Thyroid gland (tissue), 4 donors: Measurements from ENCODE around the gene GRIN2A. TPM values are rescaled to one million over a fixed set of nuclear protein-coding genes. Genes with fewer than 3 reads are reported as not detected.
A peak's percentile ranks its signal among the peaks of the same experiment; 100 is the strongest.

Experiments used
- DNase-seq, 2 donors: peaks; one replicate each; pipeline ENCODE4 v3.0.0-alpha.2; 2019
- H3K27ac ChIP-seq, 3 donors: fragments of 200-600 bp; sonication (generic); 1 replicate in 2 of 3; 2 replicates in 1 of 3; pipeline ENCODE4 v1.5.1; 2016 to 2019; ENCODE audit warnings: mild to moderate bottlenecking in 1 of 3, moderate library complexity in 1 of 3
- H3K27me3 ChIP-seq: fragments of 200-600 bp; sonication (generic); one replicate; pipeline ENCODE4 v1.5.1; 2019
- H3K36me3 ChIP-seq, 2 donors: fragments of 200-600 bp; sonication (generic); one replicate each; pipeline ENCODE4 v1.5.1; 2016 to 2019
- H3K4me1 ChIP-seq, 2 donors: fragments of 200-600 bp; sonication (generic); one replicate each; pipeline ENCODE4 v1.5.1; 2017 to 2019
- H3K4me3 ChIP-seq, 3 donors: fragments of 200-600 bp; sonication (generic); replicated peaks in 1 of 3; 1 replicate in 2 of 3; 2 replicates in 1 of 3; pipeline ENCODE4 v1.5.1; 2016; ENCODE audit warnings: mild to moderate bottlenecking in 1 of 3
- H3K9me3 ChIP-seq: fragments of 200-600 bp; sonication (generic); one replicate; pipeline ENCODE4 v1.5.1; 2017
- POLR2A ChIP-seq, 2 donors: fragments of 450-650 bp; IDR thresholded peaks; one replicate each; pipeline ENCODE4 v1.6.1; 2017; ENCODE audit warnings: antibody characterized with exemption in 2 of 2, mild to moderate bottlenecking in 2 of 2, moderate library complexity in 1 of 2
- WGBS, 2 donors: methylation state at CpG; one replicate each; pipeline ENCODE4 v1.1.5; 2017; 5-methylcytosine and 5-hydroxymethylcytosine counted together
- intact Hi-C: fragments of 100-400 bp; cut with DNase I; formaldehyde crosslinking; loops from one replicate; pipeline ENCODE4 v1.15.1; 2023
- total RNA-seq, 4 donors: library from RNA; depleted of rRNA; stranded (reverse); fragments of >200 nt; gene quantifications; one replicate each; pipeline ENCODE4 v1.2.3, GENCODE V29; 2016
- TF ChIP-seq, protein P1 (sequence below), 6 experiments: fragments of 200-600 bp in 3 of 6; fragments of 450-650 bp in 3 of 6; sonication (generic) in 3 of 6; IDR thresholded peaks; one replicate each; pipeline ENCODE4 v1.5.1; 2016 to 2019; ENCODE audit warnings: antibody characterized with exemption in 6 of 6, mild to moderate bottlenecking in 2 of 6, inconsistent platforms in 1 of 6, moderate library complexity in 1 of 6

GRIN2A gene
- total RNA-seq, 4 donors from 2014 or later: 0.11 to 1.3 (median 0.53) TPM

DNA sequence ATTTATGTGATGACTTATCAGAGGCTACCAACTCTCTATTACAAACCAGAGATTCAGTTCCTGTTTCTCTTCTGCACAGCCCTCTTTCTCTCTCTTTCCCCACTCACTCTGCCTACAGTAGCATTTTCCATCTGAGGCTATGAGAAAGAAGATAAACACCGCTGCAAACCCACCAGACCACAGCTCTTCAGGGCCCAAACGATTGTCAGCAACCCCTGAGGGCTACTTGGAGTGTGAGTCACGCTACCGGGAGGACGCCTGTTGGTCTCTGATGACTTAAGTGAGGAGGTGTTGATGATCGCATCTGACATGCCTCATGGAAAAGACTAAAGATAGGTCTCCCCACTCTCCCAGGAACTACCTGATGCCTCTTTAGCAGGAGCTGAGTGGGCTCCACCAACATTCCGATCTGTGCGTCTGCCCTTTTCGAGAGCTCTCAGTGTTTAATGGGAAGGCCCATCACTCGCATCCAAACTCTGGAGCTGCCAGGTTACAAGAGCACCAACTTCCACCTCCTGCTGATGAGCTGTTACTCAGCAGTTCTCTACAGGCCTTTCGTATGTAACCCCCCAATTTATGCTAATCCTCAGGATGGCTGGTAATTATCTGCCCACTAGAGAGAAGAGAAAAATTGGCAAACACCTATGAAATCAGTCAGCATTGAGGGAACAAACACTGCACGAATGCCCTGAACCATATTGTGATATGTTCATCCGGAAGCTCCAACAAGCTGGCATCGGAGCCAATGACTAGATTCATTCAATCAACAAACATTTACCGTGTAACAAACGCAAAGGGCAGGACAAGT, 9.2 kb downstream of the GRIN2A start:
- DNase-seq: no peak
- H3K4me1 ChIP-seq: peaks cover 4 to 6% of the 10 kb centered on the region in 2 donors
- WGBS, 2 donors: 81 to 84% methylated on average over 16 of the region's 16 CpGs
- no peaks in the 10 kb centered on the region for H3K36me3 ChIP-seq
- no peak for TF ChIP-seq POLR2A (IDR thresholded peaks at IDR 0.05)
- TF ChIP-seq, protein P1, sequence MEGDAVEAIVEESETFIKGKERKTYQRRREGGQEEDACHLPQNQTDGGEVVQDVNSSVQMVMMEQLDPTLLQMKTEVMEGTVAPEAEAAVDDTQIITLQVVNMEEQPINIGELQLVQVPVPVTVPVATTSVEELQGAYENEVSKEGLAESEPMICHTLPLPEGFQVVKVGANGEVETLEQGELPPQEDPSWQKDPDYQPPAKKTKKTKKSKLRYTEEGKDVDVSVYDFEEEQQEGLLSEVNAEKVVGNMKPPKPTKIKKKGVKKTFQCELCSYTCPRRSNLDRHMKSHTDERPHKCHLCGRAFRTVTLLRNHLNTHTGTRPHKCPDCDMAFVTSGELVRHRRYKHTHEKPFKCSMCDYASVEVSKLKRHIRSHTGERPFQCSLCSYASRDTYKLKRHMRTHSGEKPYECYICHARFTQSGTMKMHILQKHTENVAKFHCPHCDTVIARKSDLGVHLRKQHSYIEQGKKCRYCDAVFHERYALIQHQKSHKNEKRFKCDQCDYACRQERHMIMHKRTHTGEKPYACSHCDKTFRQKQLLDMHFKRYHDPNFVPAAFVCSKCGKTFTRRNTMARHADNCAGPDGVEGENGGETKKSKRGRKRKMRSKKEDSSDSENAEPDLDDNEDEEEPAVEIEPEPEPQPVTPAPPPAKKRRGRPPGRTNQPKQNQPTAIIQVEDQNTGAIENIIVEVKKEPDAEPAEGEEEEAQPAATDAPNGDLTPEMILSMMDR (IDR thresholded peaks at IDR 0.05): no peak
- intact Hi-C loops: no loop called here
- no peaks in the 10 kb centered on the region for H3K9me3 ChIP-seq
- no peaks in the 10 kb centered on the region for H3K27me3 ChIP-seq
- H3K27ac ChIP-seq: no peak overlapping the region
- H3K4me3 ChIP-seq: no peak overlapping the region

DNA sequence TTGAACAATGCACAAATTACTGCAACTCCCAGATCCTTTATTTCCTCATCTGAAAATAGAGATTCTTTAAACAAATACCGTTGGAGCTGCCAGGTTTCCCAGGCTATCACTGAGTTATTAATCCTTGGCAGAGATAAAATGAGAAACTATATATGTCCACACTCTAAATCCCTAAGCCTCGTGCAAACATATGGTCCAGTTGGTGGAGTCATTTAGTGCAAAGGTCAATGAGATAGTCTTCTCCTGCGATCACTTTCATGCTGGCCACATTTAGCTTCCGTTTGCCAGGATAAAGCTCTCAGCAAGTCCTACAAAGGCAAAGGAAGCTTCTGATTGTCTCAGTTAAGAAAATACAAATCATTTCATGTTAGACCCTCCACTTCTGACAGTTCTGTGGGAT, 11.0 kb downstream of the GRIN2A start:
- TF ChIP-seq POLR2A (IDR thresholded peaks at IDR 0.05): no peak
- TF ChIP-seq, protein P1 (IDR thresholded peaks at IDR 0.05): no peak
- intact Hi-C loops: no loop called here
- H3K27me3 ChIP-seq: no peaks in the 10 kb centered on the region
- H3K4me1 ChIP-seq: peaks cover 4 to 12% of the 10 kb centered on the region in 2 donors
- no peak for DNase-seq
- no peak overlapping the region for H3K27ac ChIP-seq
- no peaks in the 10 kb centered on the region for H3K36me3 ChIP-seq
- whole genome bisulfite sequencing, 2 donors: 60 to 68% methylated on average over 4 of the region's 4 CpGs
- H3K9me3 ChIP-seq: no peaks in the 10 kb centered on the region
- H3K4me3 ChIP-seq: no peak overlapping the region

DNA sequence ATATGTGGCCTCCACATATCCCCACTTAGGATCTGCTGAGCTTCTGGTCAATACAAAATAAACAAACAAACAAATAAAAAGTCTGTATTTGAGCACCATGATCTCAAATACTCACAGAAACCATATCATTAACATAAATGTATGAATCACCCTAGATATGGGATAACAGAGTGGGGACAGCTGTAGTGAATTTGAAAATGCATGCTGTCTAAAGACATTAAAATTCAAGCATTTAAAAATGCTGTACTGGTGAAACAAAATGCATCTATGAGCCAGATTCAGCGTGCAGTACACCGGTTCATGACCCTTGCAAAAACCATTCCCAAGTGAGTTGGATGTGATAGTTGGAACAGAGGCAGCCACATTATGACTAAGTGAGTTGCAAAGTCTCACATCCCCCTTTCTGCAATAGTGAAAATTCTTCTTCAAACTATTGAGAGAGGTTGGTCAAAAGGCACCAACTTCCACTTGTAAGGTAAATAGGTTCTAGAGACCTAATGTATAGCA, 12.3 kb downstream of the GRIN2A start:
- intact Hi-C loops: no loop called here
- no peak overlapping the region for H3K4me3 ChIP-seq
- WGBS, 2 donors: 82 to 89% methylated on average over 2 of the region's 2 CpGs
- no peak for DNase-seq
- H3K27me3 ChIP-seq: no peaks in the 10 kb centered on the region
- H3K27ac ChIP-seq: no peak overlapping the region
- no peaks in the 10 kb centered on the region for H3K9me3 ChIP-seq
- no peaks in the 10 kb centered on the region for H3K36me3 ChIP-seq
- no peak for TF ChIP-seq POLR2A (IDR thresholded peaks at IDR 0.05)
- TF ChIP-seq, protein P1 (IDR thresholded peaks at IDR 0.05): no peak
- H3K4me1 ChIP-seq: peaks cover 4 to 12% of the 10 kb centered on the region in 2 donors

DNA sequence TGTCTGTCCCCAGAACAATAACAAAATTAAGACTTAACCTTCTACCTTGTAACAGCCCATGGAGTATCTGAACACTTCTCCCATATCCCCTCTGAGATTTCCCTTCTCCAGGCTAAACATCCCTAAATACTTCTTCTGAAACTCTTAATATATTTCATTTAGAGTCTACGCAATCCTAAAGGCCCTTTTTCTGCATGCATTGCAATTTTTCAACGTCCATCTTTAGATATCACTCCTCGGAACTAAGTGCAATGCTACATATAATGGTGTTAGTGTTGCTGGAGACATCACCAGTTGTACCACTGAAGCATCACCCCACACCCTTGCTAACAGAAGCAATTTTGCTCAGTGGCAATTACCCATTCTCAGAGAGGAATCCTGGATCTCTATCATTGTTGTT, 13.2 kb downstream of the GRIN2A start:
- no peak overlapping the region for H3K27ac ChIP-seq
- no peaks in the 10 kb centered on the region for H3K36me3 ChIP-seq
- H3K9me3 ChIP-seq: no peaks in the 10 kb centered on the region
- no peak overlapping the region for H3K4me3 ChIP-seq
- H3K27me3 ChIP-seq: no peaks in the 10 kb centered on the region
- TF ChIP-seq, protein P1 (IDR thresholded peaks at IDR 0.05): no peak
- intact Hi-C loops: no loop called here
- H3K4me1 ChIP-seq: peaks cover 4 to 12% of the 10 kb centered on the region in 2 donors
- DNase-seq: no peak
- 95 to 97% methylated on average over 3 of the region's 3 CpGs for WGBS, 2 donors

DNA sequence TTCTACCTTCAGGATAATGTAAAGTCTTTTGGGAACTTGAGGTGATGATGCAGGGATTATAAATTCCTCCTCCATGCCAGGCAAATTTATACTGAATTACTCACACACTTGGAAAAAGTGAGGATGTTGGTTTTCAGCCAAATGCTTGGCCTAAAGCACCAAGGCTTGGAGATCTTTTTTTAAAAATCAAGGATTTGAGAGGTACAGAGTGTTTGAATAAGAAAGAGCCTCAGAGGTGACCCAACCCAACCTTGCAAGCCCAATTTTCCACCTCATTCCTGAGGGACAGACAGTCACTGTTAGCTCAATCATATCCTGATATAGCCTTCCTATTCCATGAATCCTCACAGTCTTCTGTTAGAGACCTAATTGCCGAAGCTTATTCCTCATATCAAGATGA, 14.0 kb downstream of the GRIN2A start:
- Histone ChIP-seq H3K4me1 (peaks cover 4 to 12% of the 10 kb centered on the region in 2 donors), H3K27ac (peak overlapping the region in 1 of 3 donors; percentile 36), H3K4me3 (no peak overlapping the region), H3K9me3 (no peaks in the 10 kb centered on the region), H3K36me3 (no peaks in the 10 kb centered on the region), H3K27me3 (no peaks in the 10 kb centered on the region)
- DNase-seq: peak; percentile 31 to 40
- 81 to 84% methylated on average over 1 of the region's 1 CpG for WGBS, 2 donors
- intact Hi-C loops: no loop called here
- no peak for TF ChIP-seq POLR2A (IDR thresholded peaks at IDR 0.05)
- TF ChIP-seq, protein P1 (IDR thresholded peaks at IDR 0.05): no peak
